Erythroblast (primary cell): ENCODE data around the gene MSH5.

Experiments
- GATA1 ChIP-seq: IDR thresholded peaks from 2 replicates; pipeline ENCODE4 v1.6.1; 2011; ENCODE audit warnings: low read depth, mild to moderate bottlenecking, control low read depth, low read length, moderate library complexity
- POLR2A ChIP-seq: IDR thresholded peaks from 2 replicates; pipeline ENCODE4 v1.6.1; 2011; ENCODE audit warnings: mild to moderate bottlenecking, low read length

- peak; percentile 51 for TF ChIP-seq POLR2A
- no peak for TF ChIP-seq GATA1
Measured at GRCh38 chr6:31776989-31777666, 37.3 kb downstream of the MSH5 start, which contains the start of gene VWA7.
